ENCODE data around the gene ZG16. TPM values are rescaled to one million over a fixed set of nuclear protein-coding genes. Genes with fewer than 3 reads are reported as not detected.

The ZG16 gene
- polyA plus RNA-seq, 3 donors, result 0.09 TPM; not detected in 2

- DNase-seq (ENCODE audit: extremely low read depth in 1 of 11, low read depth in 9 of 11, low spot score in 4 of 11), result no peak
These were observed 37.1 kb downstream of the ZG16 start for GRCh38 chr16:29815032-29815721.

- peak; percentile 95 to 100 (median 98) for DNase-seq (ENCODE audit: extremely low read depth in 1 of 11, low read depth in 9 of 11, low spot score in 4 of 11)
These were observed 38.0 kb downstream of the ZG16 start, which contains the start of gene PAGR1 for GRCh38 chr16:29815793-29816693. Gene PAGR1 (plus strand): TSS chr16:29816152. CDS start chr16:29816526, 374 bp downstream.

GRCh38 chr16:29816694-29817441 is 38.8 kb downstream of the ZG16 start:
- peak in 1 of 11 donors; percentile 47 for DNase-seq (ENCODE audit: extremely low read depth in 1 of 11, low read depth in 9 of 11, low spot score in 4 of 11)

- no peak for DNase-seq (ENCODE audit: extremely low read depth in 1 of 11, low read depth in 9 of 11, low spot score in 4 of 11)
These were observed 40.0 kb downstream of the ZG16 start for GRCh38 chr16:29818082-29818481.

- no peak for DNase-seq (ENCODE audit: extremely low read depth in 1 of 11, low read depth in 9 of 11, low spot score in 4 of 11)
These were observed 41.5 kb downstream of the ZG16 start for GRCh38 chr16:29819506-29819905.

- no peak for DNase-seq (ENCODE audit: extremely low read depth in 1 of 11, low read depth in 9 of 11, low spot score in 4 of 11)
These were observed 42.2 kb downstream of the ZG16 start, which contains the start of gene MVP for GRCh38 chr16:29820271-29820701. Gene MVP (plus strand): TSS chr16:29820462. CDS start chr16:29830550, 10,088 bp downstream.

- DNase-seq (ENCODE audit: extremely low read depth in 1 of 11, low read depth in 9 of 11, low spot score in 4 of 11), result no peak
These were observed 42.9 kb downstream of the ZG16 start for GRCh38 chr16:29820730-29821642.

GRCh38 chr16:29821643-29822115 is 43.6 kb downstream of the ZG16 start:
- DNase-seq (ENCODE audit: extremely low read depth in 1 of 11, low read depth in 9 of 11, low spot score in 4 of 11), result no peak

- DNase-seq (ENCODE audit: extremely low read depth in 1 of 11, low read depth in 9 of 11, low spot score in 4 of 11), result no peak
These were observed 46.6 kb downstream of the ZG16 start for GRCh38 chr16:29824589-29825144.

- no peak for DNase-seq (ENCODE audit: extremely low read depth in 1 of 11, low read depth in 9 of 11, low spot score in 4 of 11)
These were observed 47.3 kb downstream of the ZG16 start for GRCh38 chr16:29825145-29826044.

GRCh38 chr16:29826342-29826695 is 48.3 kb downstream of the ZG16 start:
- DNase-seq (ENCODE audit: extremely low read depth in 1 of 11, low read depth in 9 of 11, low spot score in 4 of 11), result no peak

GRCh38 chr16:29830774-29831173 is 52.7 kb downstream of the ZG16 start:
- no peak for DNase-seq (ENCODE audit: extremely low read depth in 1 of 11, low read depth in 9 of 11, low spot score in 4 of 11)

GRCh38 chr16:29831490-29831889 is 53.4 kb downstream of the ZG16 start:
- no peak for DNase-seq (ENCODE audit: extremely low read depth in 1 of 11, low read depth in 9 of 11, low spot score in 4 of 11)

Data from renal cortex interstitium (tissue), 11 donors.